ENCODE measurements around the gene PADI2.
A peak's percentile ranks its signal among the peaks of the same experiment; 100 is the strongest.

The PADI2 gene

DNA sequence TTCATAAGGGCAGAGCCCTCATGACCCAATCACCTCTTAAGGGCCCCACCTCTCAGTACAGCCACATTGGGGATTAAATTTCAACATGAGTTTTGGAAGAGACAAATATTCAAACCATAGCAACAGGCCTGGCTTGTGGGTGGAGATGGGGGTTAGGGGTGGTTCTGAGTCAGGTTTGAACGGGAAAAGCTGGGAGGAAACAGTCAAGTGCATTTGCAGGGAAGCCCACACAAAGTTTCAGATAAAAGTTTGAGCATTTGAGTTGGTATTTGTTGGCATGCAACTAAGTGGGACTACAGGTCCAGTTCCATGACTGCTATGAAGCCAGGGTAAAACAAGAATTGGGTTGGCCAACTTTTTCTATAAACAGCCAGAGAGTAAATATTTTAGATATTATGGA, 21.0 kb upstream of the PADI2 start:
- DNase-seq (ENCODE audit: extremely low read depth in 1 of 2, low read depth in 1 of 2): no peak

DNA sequence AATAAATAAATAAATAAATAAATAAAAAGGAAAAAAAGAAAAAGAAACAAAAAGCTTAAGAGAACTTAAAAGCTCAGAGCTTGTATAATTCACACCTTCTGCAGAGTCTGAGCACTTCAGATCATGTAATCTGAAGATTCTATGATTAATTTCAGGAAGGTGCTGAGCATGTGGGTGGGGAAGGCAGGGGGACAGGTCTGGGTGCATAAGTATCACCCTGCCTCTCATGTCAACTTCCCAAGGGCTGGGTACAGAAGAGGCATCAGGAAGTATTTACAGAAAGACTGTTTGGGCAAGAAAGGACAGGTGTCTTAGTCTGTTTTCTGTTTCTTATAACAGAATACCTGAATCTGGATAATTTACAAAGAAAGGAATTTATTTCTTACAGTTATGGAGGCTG, 20.4 kb upstream of the PADI2 start:
- no peak for DNase-seq (ENCODE audit: extremely low read depth in 1 of 2, low read depth in 1 of 2)

DNA sequence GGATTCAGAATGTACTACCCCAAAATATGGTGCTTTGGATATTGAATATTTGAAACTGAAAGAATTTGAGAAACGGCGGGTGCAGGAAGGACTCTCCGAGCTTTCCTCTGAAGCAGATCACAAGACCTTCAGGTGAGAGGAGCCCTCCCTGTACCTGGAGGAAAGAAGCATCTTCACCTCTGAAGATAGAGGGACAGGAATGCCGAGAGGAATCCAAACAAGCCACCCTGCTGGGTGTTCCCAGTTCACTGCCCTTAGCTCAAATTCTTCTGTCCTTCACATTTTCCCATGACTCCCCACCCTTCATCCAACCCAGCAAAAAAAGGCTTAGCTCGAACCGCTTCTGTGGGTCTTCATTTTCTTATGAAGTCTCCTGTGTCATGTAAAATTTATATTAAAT, 18.2 kb upstream of the PADI2 start:
- no peak for DNase-seq (ENCODE audit: extremely low read depth in 1 of 2, low read depth in 1 of 2)

DNA sequence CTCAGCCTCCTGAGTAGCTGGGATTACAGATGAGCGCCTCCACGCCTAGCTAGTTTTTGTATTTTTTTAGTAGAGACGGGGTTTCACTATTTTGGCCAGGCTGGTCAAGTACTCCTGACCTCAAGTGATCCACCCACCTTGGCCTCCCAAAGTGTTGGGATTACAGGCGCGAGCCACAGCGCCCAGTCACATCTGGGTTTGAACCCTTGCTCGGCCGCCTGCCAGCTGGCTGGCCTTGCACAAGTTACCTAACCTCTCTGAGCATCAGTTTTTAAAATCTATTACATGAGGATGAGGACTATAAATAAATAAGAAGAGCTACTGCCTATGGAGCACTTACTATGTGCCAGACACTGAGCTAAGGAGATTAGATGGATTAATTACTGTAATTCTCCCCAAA, 17.7 kb upstream of the PADI2 start:
- DNase-seq (ENCODE audit: extremely low read depth in 1 of 2, low read depth in 1 of 2): no peak

DNA sequence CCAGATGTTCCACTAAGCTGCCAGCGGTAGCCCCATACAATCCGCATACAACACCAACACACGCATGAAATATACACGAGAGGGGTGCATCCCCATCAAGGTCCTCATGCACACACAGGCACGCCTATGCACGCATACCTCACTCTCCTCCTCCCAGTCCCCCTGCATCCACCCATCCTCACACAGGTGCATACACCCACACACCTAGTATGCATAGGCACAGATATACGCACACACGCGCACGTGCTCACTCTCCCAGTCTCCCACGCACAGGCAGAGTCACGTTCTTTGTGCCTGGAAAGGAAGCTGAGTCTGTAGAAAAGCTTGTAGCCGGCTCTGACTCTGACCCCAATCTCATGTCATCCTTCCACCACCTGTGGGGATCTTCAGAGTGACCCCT, 16.9 kb upstream of the PADI2 start:
- no peak for DNase-seq (ENCODE audit: extremely low read depth in 1 of 2, low read depth in 1 of 2)

DNA sequence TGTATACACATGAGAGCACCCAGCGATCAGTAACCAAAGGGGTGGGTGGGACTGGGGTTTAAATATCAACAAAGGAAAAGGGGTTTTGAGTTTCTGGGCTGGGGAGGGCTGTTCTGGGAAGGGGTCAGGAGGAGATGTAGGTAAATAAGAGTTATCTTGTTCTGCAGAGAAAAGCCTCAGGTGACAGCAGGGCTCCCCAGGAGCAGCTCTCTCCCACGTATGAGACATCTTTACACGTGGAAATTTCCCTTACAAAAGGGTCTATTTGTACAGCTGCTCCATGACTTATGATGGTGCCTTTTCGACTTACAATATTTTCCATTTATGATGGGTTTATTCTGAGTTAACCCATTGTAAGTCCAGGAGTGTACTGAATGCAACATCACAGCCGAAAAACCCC, 16.3 kb upstream of the PADI2 start:
- DNase-seq (ENCODE audit: extremely low read depth in 1 of 2, low read depth in 1 of 2): no peak

DNA sequence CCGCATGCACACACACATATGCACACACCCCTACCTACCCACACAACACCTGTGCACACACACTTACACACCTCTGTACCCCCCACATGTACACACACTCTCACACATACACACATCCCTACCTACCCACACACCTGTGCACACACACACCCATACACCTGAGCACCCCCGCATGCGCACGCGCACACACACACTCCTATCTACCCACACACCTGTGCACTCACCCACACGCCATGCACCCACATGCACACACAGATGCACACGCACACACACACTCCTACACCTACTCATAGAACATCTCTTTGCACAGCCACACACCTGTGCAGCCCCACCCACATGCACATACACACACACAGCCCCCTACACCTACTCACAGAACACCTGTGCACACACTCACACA, 15.5 kb upstream of the PADI2 start:
- no peak for DNase-seq (ENCODE audit: extremely low read depth in 1 of 2, low read depth in 1 of 2)

DNA sequence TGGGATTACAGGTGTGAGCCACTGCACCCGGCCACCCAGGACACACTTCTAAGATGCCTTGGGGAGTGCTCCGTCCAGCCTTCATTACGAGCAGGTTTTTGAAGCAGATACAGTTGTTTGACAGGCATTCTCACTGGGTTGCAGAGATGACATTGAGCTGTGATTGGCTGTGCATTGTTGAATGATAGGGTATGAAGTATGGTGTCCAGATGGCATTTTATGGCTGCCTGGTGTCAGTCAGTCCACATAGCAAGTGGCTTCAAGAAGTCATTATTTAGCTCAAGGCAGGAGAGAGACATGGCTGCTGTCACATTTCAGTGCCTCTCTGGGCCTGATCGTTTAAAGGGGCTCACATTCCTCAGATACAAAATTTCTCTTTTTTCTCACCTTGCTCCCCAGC, 14.8 kb upstream of the PADI2 start:
- DNase-seq (ENCODE audit: extremely low read depth in 1 of 2, low read depth in 1 of 2): no peak

DNA sequence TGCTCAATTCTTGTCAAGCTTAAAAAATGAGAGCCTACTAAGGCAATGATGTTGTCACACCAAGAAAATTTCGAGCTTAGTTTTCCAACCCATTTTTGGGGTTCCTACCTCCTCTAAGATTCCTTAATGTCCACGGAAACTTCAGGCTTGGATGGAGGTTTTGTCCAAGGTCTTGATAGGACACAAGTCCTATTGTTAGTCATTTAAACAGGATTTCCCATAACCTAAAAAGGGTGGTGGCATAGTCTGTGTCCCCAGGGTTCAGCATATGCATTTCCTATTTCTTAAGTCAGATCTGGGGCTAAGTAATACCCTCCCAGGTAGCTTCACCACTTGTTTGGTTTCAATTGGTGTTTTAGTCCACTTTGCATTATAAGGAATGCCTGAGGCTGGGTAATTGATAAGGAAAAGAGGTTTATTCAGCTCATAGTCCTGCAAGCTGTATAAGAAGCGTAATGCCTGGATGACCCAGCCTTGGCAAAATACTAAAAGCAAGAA, 10.9 kb upstream of the PADI2 start:
- no peak for DNase-seq (ENCODE audit: extremely low read depth in 1 of 2, low read depth in 1 of 2)

DNA sequence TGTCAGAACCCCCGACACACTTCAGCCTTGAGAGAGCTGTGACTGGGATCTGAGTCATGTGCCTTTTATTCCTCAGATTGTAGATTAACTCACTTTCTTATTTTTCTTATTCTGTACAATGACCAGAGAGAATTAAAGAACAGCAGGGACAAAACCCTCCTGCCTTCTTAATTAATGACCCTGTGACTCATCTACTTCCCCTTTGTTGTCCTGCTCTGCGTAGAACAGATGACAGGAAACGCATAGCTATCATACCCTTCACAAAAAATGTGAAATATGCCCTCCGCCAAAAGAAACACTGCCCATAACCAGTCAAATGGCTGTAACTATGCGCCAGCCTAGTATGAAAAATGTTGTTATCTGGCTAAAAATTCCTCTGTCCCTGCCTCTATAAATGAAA, 9.1 kb upstream of the PADI2 start:
- DNase-seq (ENCODE audit: extremely low read depth in 1 of 2, low read depth in 1 of 2): no peak

DNA sequence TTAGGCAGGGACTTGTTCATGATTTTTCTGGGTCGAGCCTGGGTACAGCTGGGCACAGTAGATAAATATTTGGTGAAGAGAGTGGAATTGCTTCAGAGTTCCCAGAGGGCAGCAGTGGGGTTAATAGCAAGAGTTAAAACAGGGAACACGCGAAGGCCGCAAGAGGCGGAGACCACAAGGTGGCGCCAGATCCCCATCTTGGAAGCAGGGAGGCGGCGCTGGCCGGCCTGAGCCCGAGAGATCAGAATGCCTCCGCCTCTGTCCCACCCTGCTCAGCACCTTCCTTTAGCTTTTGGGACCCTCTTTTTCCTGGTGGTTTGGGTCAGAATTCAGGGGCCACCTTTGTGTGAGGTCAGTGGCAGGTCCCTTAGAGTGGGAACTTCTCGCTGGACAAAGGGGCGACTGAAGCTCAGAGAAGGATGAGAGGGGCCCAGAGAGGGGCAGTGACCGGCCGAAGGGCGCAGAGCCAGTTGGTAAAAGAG, 6.5 kb upstream of the PADI2 start:
- peak; percentile 57 to 77 for DNase-seq (ENCODE audit: extremely low read depth in 1 of 2, low read depth in 1 of 2)

DNA sequence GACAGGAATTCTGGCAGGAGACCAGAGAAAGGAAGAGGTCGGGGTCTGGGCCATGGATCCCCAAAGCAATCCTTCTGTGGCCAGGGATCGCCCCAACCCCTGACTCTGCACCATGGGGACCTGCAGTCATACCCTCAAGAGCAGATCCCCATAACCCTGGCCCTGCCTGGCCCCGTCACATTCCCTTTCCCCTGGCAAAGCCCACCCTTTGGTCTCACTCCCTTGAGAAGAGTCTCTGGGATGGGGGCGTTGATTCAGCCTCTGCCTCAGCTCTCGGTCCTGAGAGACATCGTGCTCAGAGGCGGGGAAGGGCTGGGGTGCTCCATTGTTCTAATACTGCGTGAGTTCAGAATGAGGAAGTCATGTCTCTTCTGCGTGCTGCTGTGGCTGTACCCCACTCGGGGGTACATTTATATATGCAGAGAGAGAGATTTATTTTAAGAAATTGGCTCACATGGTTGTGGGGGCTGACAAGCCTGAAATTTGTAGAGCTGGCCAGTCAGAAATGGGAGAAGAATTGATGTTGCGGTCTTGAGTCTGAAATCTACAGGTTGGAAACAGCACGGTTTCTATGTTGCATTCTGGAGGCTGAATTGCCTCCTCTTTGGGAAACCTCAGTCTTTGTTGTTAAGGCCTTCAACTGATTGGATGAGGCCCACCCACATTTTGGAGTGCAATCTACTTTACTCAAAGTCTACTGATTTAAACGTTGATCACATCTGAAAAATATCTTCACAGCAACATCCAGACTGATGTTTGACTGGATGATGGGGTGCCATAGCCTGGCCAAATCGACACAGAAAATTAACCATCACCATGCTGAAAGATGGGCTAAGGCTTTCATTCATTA, 4.2 kb upstream of the PADI2 start:
- no peak for DNase-seq (ENCODE audit: extremely low read depth in 1 of 2, low read depth in 1 of 2)

DNA sequence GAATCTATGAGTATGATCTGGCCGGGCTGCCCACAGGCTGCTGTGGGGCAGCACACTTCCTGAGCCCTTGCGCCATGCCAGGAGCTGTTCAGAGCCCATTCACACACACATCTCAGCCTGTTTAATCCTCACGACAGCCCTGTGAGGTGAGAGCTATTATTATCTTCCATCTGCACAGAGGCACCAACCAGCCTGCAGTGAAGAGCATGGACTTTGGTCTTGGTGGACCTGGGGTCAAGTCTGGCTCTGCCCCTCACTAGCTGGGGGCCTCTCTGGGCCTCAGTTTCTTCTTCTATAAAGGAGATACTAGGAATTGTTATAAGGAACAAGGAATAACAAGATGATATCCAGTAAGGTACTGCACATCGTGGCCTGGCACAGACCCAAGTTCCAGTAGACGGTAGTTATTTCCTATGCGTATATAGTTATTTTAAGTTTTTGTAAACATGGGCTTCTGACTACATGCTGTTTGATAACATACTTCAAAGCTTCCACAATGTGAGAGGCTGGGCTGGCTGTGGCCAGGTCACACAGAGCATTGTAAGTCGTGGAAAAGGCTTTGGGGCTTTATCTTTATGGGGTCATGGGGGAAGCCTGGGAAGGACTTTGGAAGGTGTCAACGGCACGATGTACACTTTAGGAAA, 3.4 kb upstream of the PADI2 start:
- DNase-seq (ENCODE audit: extremely low read depth in 1 of 2, low read depth in 1 of 2): no peak

DNA sequence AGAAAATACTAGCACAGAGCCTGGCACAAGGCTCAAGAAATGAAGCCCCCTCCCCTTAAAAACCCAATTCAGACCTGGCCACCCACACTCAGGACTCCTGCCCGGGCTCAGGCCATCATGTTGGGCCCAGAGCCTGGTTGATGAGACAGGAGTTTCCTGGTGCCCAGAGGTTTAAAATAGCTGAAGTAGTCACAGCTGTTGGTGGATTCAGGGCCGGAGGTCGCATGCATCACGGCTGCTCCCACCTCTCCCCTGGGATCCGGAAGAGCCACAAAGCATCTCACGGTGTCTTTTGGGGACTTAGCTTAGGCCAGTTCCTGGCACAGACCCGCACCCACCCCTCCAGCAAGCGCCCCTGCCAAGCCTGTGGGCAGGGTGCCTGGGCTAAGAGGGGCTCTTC, 2.6 kb upstream of the PADI2 start:
- DNase-seq (ENCODE audit: extremely low read depth in 1 of 2, low read depth in 1 of 2): no peak

DNA sequence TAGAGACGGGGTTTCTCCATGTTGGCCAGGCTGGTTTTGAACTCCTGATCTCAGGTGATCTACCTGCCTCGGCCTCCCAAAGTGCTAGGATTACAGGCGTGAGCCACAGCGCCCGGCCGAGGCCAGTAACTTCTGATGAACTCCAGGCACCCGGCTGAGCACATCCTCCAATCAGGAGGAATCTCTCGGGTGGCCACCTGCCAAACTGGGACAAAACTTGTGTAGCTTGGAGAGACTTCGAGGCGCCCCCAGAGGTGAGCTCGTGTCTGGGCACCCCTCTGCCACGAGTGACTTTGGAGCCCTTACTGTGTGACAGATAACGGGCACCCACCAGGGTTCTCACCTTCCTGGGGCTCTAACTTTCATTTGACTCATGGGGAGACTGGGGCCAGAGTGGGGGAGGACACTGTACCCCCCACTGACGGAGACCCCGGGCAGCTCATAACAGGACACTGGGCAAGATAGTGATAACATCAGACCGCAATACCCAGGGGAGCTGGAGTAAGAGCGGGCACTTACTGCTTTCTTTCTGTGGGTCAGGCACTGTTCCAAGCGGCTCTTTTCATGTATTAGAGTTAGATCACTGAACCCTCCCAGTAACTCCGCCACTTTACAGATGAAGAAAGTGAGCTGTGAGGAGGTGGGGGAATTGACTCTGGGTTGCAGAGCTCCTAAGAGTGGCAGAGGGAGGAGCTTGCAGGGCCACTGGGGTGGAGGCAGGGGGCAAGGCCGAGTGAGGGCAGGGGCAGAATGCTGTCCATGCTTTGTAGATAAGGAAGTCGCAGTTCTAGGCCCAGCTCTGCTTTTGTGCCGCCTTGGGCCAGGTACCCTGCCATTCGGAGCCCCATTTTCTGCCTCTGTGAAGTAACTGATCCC, 1.9 kb upstream of the PADI2 start:
- no peak for DNase-seq (ENCODE audit: extremely low read depth in 1 of 2, low read depth in 1 of 2)

DNA sequence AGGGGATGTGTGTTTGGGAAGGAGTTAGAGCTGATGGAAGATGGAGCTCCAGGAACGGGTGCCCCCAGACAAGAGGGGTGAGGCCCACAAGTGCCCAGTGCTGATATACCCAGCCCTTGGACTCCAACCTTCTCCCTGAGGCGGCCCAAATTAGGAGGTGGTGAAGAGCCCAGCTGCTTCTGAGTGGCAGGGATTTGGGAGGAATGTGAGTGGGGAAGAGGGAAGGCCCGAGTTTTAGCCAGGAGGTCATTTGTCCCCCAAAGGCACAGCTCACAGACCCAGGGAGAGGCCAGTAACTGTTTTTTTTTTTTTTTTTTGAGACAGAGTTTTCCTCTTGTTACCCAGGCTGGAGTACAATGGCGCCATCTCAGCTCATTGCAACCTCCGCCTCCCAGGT, 1.2 kb upstream of the PADI2 start:
- DNase-seq (ENCODE audit: extremely low read depth in 1 of 2, low read depth in 1 of 2): no peak

DNA sequence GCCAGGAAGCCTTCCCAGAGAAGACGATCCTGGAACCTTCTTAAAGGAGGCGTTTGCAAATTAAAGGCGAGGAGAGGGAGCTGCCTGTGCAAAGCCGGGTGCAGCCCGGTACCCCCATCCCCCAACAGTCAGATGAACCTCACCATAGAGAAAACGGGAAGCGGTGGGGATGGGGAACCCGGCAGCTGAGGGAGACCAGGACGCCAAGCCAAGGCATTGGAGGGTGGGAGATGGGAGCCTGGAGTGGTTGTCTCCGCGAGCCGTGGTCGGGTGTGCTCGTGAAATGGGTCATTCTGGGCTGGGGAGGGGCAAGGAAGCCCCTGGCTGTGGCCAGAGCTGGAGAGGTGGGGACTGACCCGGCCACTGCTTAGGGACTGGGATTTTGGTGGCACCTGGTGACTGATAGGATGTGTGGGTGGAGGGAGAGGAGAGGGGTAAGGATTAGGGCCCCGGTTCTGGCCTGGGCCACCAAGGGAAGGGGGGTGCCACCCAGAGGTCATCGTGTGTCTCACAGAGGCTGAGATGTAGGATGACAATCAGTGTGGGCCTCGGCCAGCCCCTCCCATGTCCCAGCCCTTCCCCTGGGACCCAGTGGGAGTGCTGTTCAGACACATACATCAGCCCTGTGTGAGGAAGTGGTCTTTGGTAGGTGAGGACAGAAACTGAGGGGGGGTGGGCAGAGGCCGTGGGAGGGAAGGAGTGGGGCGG, 676 bp upstream of the PADI2 start:
- no peak for DNase-seq (ENCODE audit: extremely low read depth in 1 of 2, low read depth in 1 of 2)

DNA sequence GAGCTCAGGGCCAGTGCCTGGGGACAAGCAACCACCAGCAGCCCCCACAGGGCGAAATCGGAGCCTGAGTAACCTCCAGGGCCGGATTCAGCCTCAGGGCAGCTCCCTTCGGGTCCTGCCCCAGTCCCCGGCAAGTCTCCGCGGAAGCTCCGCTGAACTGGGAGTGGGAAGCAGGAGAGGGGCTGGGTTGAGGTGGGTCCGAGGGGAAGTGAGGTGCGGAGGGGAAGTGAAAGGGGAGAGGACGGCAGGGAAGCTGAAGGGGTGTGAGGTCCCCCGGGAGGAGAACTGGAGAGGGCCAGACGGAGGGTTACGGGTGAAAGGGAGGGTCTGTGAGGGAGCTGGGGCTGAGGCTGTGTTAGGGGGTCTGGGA, 560 bp downstream of the PADI2 start:
- DNase-seq (ENCODE audit: extremely low read depth in 1 of 2, low read depth in 1 of 2): no peak

DNA sequence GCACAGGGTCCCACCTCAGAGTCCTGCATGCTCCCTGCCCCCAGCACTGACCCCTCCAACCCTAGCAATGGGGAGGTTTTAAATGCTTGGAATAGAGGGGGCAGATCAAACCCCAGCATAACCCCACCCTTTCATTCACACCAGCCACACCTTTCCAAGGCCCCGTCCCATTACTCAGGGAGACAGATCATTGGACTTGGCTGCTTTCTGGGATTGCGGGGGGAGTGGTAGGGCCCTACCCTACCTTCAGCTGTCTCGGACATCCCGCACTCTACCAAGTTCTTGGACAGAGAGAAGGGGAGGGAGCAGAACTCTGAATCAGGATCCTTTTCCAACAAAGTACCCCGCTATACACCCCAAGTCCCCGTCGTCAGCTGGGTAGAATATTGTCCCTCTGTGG, 983 bp downstream of the PADI2 start:
- no peak for DNase-seq (ENCODE audit: extremely low read depth in 1 of 2, low read depth in 1 of 2)

DNA sequence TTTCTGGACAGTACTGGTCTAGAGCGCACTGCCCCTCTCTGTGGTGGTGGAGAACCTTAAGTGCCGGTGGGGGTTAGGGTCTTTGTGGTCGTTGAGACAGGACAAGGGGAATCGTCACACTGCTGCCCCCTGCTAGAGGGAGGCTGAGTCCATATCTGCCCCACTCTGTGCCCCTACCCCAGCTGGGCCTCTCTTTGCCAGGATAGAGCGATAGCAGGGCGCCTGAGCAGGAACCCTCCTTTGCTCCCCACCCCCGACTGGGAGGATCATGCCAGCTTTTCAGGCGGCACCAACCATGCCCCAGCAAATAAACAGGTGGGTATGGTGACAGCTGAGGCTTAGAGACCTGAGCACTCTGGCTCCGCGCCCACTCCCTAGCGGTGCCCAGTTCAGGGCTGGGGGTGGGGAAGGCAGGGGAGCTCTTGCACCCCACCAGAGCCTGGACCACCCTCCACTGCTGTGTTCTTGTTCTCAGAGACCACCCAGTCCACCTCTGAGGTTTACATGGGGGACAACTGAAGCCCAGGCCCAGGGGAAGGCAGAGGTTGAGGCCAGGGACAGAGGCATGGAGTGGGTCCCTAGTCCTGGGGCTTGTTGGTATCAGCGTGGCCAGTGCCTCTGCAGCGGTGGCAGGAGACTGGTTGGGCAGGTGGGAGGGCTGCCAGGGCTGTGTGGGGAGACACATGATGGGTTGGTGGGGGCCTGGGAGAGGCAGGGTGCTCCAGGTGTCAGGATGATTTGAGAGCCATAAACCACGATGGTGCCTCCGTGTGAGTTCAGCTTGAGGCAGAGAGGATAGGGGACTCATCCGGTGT, 1.6 kb downstream of the PADI2 start:
- DNase-seq (ENCODE audit: extremely low read depth in 1 of 2, low read depth in 1 of 2): no peak

All from activated CD8-positive, alpha-beta memory T cell treated with anti-CD3 and anti-CD28 coated beads for 1 hour (primary cell).